Upper lobe of left lung (tissue), 4 donors: Measurements from ENCODE around the gene ANKRD52.

Experiments
- CTCF ChIP-seq, 6 experiments: fragments of 450-650 bp in 4 of 6; fragments of 200-600 bp in 2 of 6; sonication (generic) in 2 of 6; IDR thresholded peaks; one replicate each; pipeline ENCODE4 v1.5.1; 2016 to 2019; ENCODE audit warnings: antibody characterized with exemption in 6 of 6
- EP300 ChIP-seq, 4 donors: sonication (generic); formaldehyde crosslinking; IDR thresholded peaks; one replicate each; pipeline ENCODE4 v1.5.1; 2017; ENCODE audit warnings: antibody characterized with exemption in 4 of 4, control low read depth in 2 of 4
- POLR2A ChIP-seq, 4 donors: fragments of 450-650 bp; IDR thresholded peaks; one replicate each; pipeline ENCODE4 v1.5.1; 2016 to 2017; ENCODE audit warnings: antibody characterized with exemption in 4 of 4, mild to moderate bottlenecking in 2 of 4

GRCh38 chr12:56282579-56282978 is 24.4 kb upstream of the ANKRD52 start:
- no peak for TF ChIP-seq CTCF (IDR thresholded peaks at IDR 0.05)
- TF ChIP-seq POLR2A (IDR thresholded peaks at IDR 0.05) = no peak
- no peak for TF ChIP-seq EP300 (IDR thresholded peaks at IDR 0.05)
